Fibroblast of mammary gland (primary cell): ENCODE data around the gene NAPB.
A peak's percentile ranks its signal among the peaks of the same experiment; 100 is the strongest.

Experiments used
- DNase-seq: peaks from one replicate; pipeline ENCODE4 v3.0.0-alpha.2; 2010; ENCODE audit warnings: low read depth
- H3K4me3 ChIP-seq: 2 replicates; pipeline ENCODE4 v1.5.1; 2011; ENCODE audit warnings: low read depth, mild to moderate bottlenecking, low read length, moderate library complexity; ENCODE audit not compliant: control insufficient read depth
- CTCF ChIP-seq: conservative IDR thresholded peaks from 2 replicates; pipeline ENCODE4 v1.5.1; 2011; ENCODE audit warnings: low read depth, low read length, inconsistent platforms; ENCODE audit not compliant: control insufficient read depth, insufficient read depth

Gene NAPB

GRCh38 chr20:23370873-23371272 lies 50.4 kb downstream of the NAPB start:
- DNase-seq = no peak
- no peak for TF ChIP-seq CTCF
- no peak overlapping the region for H3K4me3 ChIP-seq

DNA sequence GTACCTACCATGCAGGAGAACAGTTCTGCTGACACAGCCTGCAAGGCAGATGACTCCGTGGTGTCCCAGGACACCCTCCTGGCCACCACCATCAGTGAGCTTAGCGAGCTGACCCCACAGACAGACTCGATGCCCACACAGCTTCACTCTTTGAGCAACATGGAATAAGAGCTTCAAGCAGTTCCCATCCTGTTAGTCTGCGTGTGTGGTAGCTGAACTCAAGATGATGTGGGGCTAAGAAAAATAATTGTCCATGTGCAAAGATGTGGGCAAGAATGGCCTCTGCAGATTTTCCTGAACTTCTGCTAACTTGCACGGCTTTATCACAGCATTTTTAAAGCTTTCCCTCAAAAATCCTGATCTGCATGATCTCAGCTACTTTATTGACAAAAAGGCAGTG lies 51.0 kb downstream of the NAPB start:
- no peak for TF ChIP-seq CTCF
- no peak overlapping the region for H3K4me3 ChIP-seq
- DNase-seq = no peak

GRCh38 chr20:23369072-23369823 lies 52.0 kb downstream of the NAPB start:
- DNase-seq = no peak
- H3K4me3 ChIP-seq = no peak overlapping the region
- no peak for TF ChIP-seq CTCF

- TF ChIP-seq CTCF = no peak
- peak; percentile 56 for DNase-seq
Observed at GRCh38 chr20:23368316-23369071, 52.8 kb downstream of the NAPB start.

DNA sequence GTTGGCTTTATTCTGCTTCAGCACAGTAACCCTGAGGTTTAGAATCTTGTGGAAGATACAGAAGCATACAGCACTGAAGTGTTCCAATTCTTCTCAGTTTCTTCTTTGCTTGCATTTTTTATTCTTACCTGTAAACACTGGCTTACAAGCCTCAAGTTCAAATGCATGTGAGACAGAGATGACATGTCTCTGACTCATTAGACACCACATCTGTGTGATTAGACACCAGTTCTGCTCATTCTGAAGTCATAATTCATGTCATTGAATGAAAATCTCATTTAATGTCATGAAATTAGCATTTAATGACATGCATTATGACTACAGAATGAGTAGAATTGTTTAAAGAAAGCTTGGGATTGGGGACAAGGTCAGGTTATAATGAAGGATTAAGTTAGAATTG lies 53.5 kb downstream of the NAPB start:
- no peak overlapping the region for H3K4me3 ChIP-seq
- peak; percentile 67 for DNase-seq
- TF ChIP-seq CTCF = no peak

More at GRCh38 chr20:23368316-23369071, 52.8 kb downstream of the NAPB start:
- no peak overlapping the region for H3K4me3 ChIP-seq

GRCh38 chr20:23366384-23366783 lies 54.9 kb downstream of the NAPB start:
- TF ChIP-seq CTCF = no peak
- DNase-seq = no peak
- H3K4me3 ChIP-seq = no peak overlapping the region
